ENCODE results near the gene DACT3. TPM values are rescaled to one million over a fixed set of nuclear protein-coding genes. Genes with fewer than 3 reads are reported as not detected.

DACT3 gene

GRCh38 chr19:46598372-46598917 lies 62.5 kb downstream of the DACT3 start:
- peaks cover 3% of the 10 kb centered on the region for H3K79me1 ChIP-seq (ENCODE audit: low read depth, low read length)
- no peak overlapping the region for H3K27ac ChIP-seq (replicated peaks; ENCODE audit: low read length)
- H2BK15ac ChIP-seq (ENCODE audit: low read length), result no peak overlapping the region
- H2BK5ac ChIP-seq (ENCODE audit: low read length), result no peak overlapping the region
- H2AK5ac ChIP-seq (ENCODE audit: low read depth, low read length), result no peak overlapping the region
- peaks cover 0 to 9% of the 10 kb centered on the region in 2 donors for H3K36me3 ChIP-seq (replicated peaks in 1 of 2; ENCODE audit: control insufficient read depth in 2 of 2, insufficient read depth in 2 of 2, low read length in 2 of 2)
- peaks cover 2 to 8% of the 10 kb centered on the region in 2 donors for H3K9me3 ChIP-seq (replicated peaks in 1 of 2; ENCODE audit: control insufficient read depth in 2 of 2, insufficient read depth in 1 of 2, low read depth in 1 of 2, low read length in 2 of 2)
- no peak overlapping the region for H3K4me3 ChIP-seq (ENCODE audit: low read length in 2 of 2)
- H3K4ac ChIP-seq (ENCODE audit: low read length), result no peak overlapping the region
- H3K27me3 ChIP-seq (ENCODE audit: control insufficient read depth in 3 of 3, insufficient read depth in 3 of 3, low read depth in 1 of 3, low read length in 3 of 3), result no peaks in the 10 kb centered on the region
- no peak overlapping the region for H4K91ac ChIP-seq (ENCODE audit: low read depth, low read length, poor library complexity)
- H3K4me1 ChIP-seq (ENCODE audit: control insufficient read depth in 2 of 2, insufficient read depth in 1 of 2, low read depth in 1 of 2, low read length in 2 of 2), result peaks cover 9 to 12% of the 10 kb centered on the region in 2 donors
- no peak overlapping the region for H3K14ac ChIP-seq (ENCODE audit: low read length)
- no peak for DNase-seq (ENCODE audit: low spot score)
- no peak overlapping the region for H3K9ac ChIP-seq (ENCODE audit: low read depth, low read length, poor library complexity)
- H2BK12ac ChIP-seq (ENCODE audit: low read length), result no peak overlapping the region
- no CpG with 5 or more reads among the region's 4 CpGs for WGBS, 2 donors (ENCODE audit: extremely low coverage in 2 of 2, insufficient read length in 2 of 2, insufficient replicate concordance in 1 of 2)
- H3K18ac ChIP-seq (ENCODE audit: low read length), result no peak overlapping the region
- no peak overlapping the region for H2BK120ac ChIP-seq (ENCODE audit: low read depth, low read length)
- H4K8ac ChIP-seq (ENCODE audit: low read depth, low read length), result no peak overlapping the region
- H3K4me2 ChIP-seq (ENCODE audit: insufficient read depth, low read length, poor library complexity, severe bottlenecking), result no peak overlapping the region
- no peak overlapping the region for H3K23ac ChIP-seq (ENCODE audit: low read depth, low read length, poor library complexity)
- H2AFZ ChIP-seq (ENCODE audit: low read length), result no peak overlapping the region

Small RNA genes lying within 50 kb of the gene (small RNA-seq; reads per million reads assigned to genes)
- gene MIR320E (ENCODE audit: insufficient read depth) (not detected), gene RN7SL364P (ENCODE audit: insufficient read depth) (not detected)
